Transverse colon (tissue), 4 donors: ENCODE measurements around the gene PLA1A. TPM values are rescaled to one million over a fixed set of nuclear protein-coding genes. Genes with fewer than 3 reads are reported as not detected.

Experiments
- DNase-seq: peaks from one replicate; pipeline ENCODE4 v3.0.0-alpha.2; 2019
- H3K27ac ChIP-seq, 4 donors: fragments of 200-600 bp; sonication (generic); 2 replicates each; pipeline ENCODE4 v1.5.1; 2016 to 2018; ENCODE audit warnings: inconsistent platforms in 4 of 4
- H3K27me3 ChIP-seq: fragments of 200-600 bp; sonication (generic); 2 replicates; pipeline ENCODE4 v1.5.1; 2017; ENCODE audit warnings: inconsistent platforms
- H3K36me3 ChIP-seq, 4 donors: fragments of 200-600 bp; sonication (generic); 2 replicates each; pipeline ENCODE4 v1.5.1; 2017 to 2019; ENCODE audit warnings: inconsistent platforms in 4 of 4
- H3K4me1 ChIP-seq, 4 donors: fragments of 200-600 bp; sonication (generic); 2 replicates each; pipeline ENCODE4 v1.5.1; 2017 to 2020; ENCODE audit warnings: inconsistent platforms in 4 of 4
- H3K4me3 ChIP-seq, 4 donors: fragments of 200-600 bp; sonication (generic); 1 replicate in 1 of 4; 2 replicates in 3 of 4; pipeline versions ENCODE4 v1.5.1 to v1.6.1; 2017 to 2019; ENCODE audit warnings: inconsistent platforms in 4 of 4
- H3K9me3 ChIP-seq, 2 donors: fragments of 200-600 bp; sonication (generic); 2 replicates each; pipeline ENCODE4 v1.5.1; 2017 to 2019; ENCODE audit warnings: inconsistent platforms in 2 of 2
- CTCF ChIP-seq, 5 experiments: fragments of 200-600 bp in 3 of 5; fragments of 450-650 bp in 2 of 5; sonication (generic) in 3 of 5; IDR thresholded peaks; 1 replicate in 2 of 5; 2 replicates in 3 of 5; pipeline ENCODE4 v1.5.1; 2016 to 2017; ENCODE audit warnings: antibody characterized with exemption in 5 of 5, inconsistent platforms in 3 of 5, mild to moderate bottlenecking in 2 of 5, moderate library complexity in 1 of 5
- EP300 ChIP-seq: sonication (generic); formaldehyde crosslinking; IDR thresholded peaks from one replicate; pipeline ENCODE4 v1.6.1; 2017; ENCODE audit warnings: antibody characterized with exemption, low read depth
- POLR2A ChIP-seq: fragments of 450-650 bp; IDR thresholded peaks from one replicate; pipeline ENCODE4 v1.6.1; 2016; ENCODE audit warnings: antibody characterized with exemption, mild to moderate bottlenecking, moderate library complexity
- POLR2AphosphoS5 ChIP-seq, 3 donors: sonication (generic); formaldehyde crosslinking; IDR thresholded peaks; one replicate each; pipeline ENCODE4 v1.6.1; 2016; ENCODE audit warnings: antibody characterized with exemption in 3 of 3
- WGBS, 2 donors: methylation state at CpG; one replicate each; pipeline ENCODE4 v1.1.5; 2018; ENCODE audit warnings: low coverage in 1 of 2; 5-methylcytosine and 5-hydroxymethylcytosine counted together
- in situ Hi-C, 4 donors: fragments of 200-750 bp; cut with MboI; loops; one replicate each; pipeline versions ENCODE4 v1.15.0 to v1.15.1; 2017; ENCODE audit warnings: low sequenced_read_pairs in 3 of 4, low pct_ligation_motif_present in 1 of 4, low pct_unique_long_range_greater_than_20kb in 1 of 4
- intact Hi-C: fragments of 100-400 bp; cut with DNase I; formaldehyde crosslinking; loops from one replicate; pipeline ENCODE4 v1.15.1; 2023; ENCODE audit warnings: low total_unique reads
- total RNA-seq, 4 donors: library from RNA; depleted of rRNA; stranded (reverse); fragments of >200 nt; gene quantifications; one replicate each; pipeline ENCODE4 v1.1.0, GENCODE V29; 2016

Gene PLA1A
- total RNA-seq, 4 donors from 2014 or later, result 0.95 to 3.2 (median 2.2) TPM; not detected in 1

GRCh38 chr3:119598410-119599098, 869 bp downstream of the PLA1A start:
- H3K9me3 ChIP-seq, result no peaks in the 10 kb centered on the region
- no peak for DNase-seq
- intact Hi-C loops (no loop called here), in situ Hi-C loops (no loop called here)
- H3K4me3 ChIP-seq, result no peak overlapping the region
- H3K27ac ChIP-seq, result no peak overlapping the region
- no peak for TF ChIP-seq CTCF (IDR thresholded peaks at IDR 0.05)
- TF ChIP-seq EP300, result no peak
- 88 to 93% methylated on average over 1 of the region's 1 CpG for WGBS, 2 donors
- H3K4me1 ChIP-seq, result peaks cover 0 to 18% (median 2%) of the 10 kb centered on the region in 4 donors
- H3K36me3 ChIP-seq, result no peaks in the 10 kb centered on the region
- H3K27me3 ChIP-seq, result no peaks in the 10 kb centered on the region

GRCh38 chr3:119599558-119600174, 2.0 kb downstream of the PLA1A start:
- intact Hi-C loops, result no loop called here
- no peak for TF ChIP-seq EP300
- TF ChIP-seq CTCF (IDR thresholded peaks at IDR 0.05), result no peak
- no peak for TF ChIP-seq POLR2AphosphoS5 (IDR thresholded peaks at IDR 0.05)
- TF ChIP-seq POLR2A, result no peak
- Histone ChIP-seq H3K27me3 (no peaks in the 10 kb centered on the region), H3K9me3 (no peaks in the 10 kb centered on the region), H3K4me3 (no peak overlapping the region), H3K27ac (no peak overlapping the region), H3K4me1 (peaks cover 0 to 18% (median 2%) of the 10 kb centered on the region in 4 donors), H3K36me3 (no peaks in the 10 kb centered on the region)
- DNase-seq, result no peak
- in situ Hi-C loops, result no loop called here
- WGBS, 2 donors, result 81 to 84% methylated on average over 5 to 6 of the region's 6 CpGs

- no peak overlapping the region for H3K4me3 ChIP-seq
- H3K36me3 ChIP-seq, result no peaks in the 10 kb centered on the region
- in situ Hi-C loops, result no loop called here
- no peak for TF ChIP-seq POLR2AphosphoS5 (IDR thresholded peaks at IDR 0.05)
- TF ChIP-seq CTCF (IDR thresholded peaks at IDR 0.05), result peak in 2 of 5 experiments; percentile 9 to 14
- intact Hi-C loops, result no loop called here
- no peak for DNase-seq
- H3K27ac ChIP-seq, result no peak overlapping the region
- WGBS, 2 donors, result 59% methylated on average over 5 of the region's 5 CpGs; no CpG with 5 or more reads in 1 of the 2 donors
- H3K9me3 ChIP-seq, result no peaks in the 10 kb centered on the region
- peaks cover 0 to 18% (median 2%) of the 10 kb centered on the region in 4 donors for H3K4me1 ChIP-seq
- no peaks in the 10 kb centered on the region for H3K27me3 ChIP-seq
Measured at GRCh38 chr3:119600732-119601131, 3.0 kb downstream of the PLA1A start.

- in situ Hi-C loops, result no loop called here
- intact Hi-C loops, result no loop called here
- WGBS, 2 donors, result 87% methylated on average over 3 of the region's 3 CpGs; no CpG with 5 or more reads in 1 of the 2 donors
- Histone ChIP-seq H3K4me1 (peaks cover 0 to 14% (median 2%) of the 10 kb centered on the region in 4 donors), H3K36me3 (no peaks in the 10 kb centered on the region), H3K27me3 (no peaks in the 10 kb centered on the region), H3K9me3 (no peaks in the 10 kb centered on the region), H3K27ac (no peak overlapping the region), H3K4me3 (no peak overlapping the region)
- TF ChIP-seq EP300 (no peak), CTCF (IDR thresholded peaks at IDR 0.05) (no peak), POLR2A (no peak), POLR2AphosphoS5 (IDR thresholded peaks at IDR 0.05) (no peak)
- no peak for DNase-seq
Measured at GRCh38 chr3:119601154-119601553, 3.5 kb downstream of the PLA1A start.
